ENCODE results near the gene F13A1.

GRCh38 chr6:6317825-6318733 lies 2.4 kb downstream of the F13A1 start:
- TF ChIP-seq SIN3A (IDR thresholded peaks at IDR 0.05; ENCODE audit: borderline replicate concordance, low read depth, low read length) (no peak), ZBTB33 (IDR thresholded peaks at IDR 0.05; ENCODE audit: borderline replicate concordance, low read depth) (no peak), CTCF (IDR thresholded peaks at IDR 0.05) (no peak), NRF1 (IDR thresholded peaks at IDR 0.05; ENCODE audit: low read depth, low read length) (no peak)

Measured in SK-N-SH (cell line).